Vagina (tissue), 2 donors: ENCODE data around the gene GLYATL3.

Source experiments
- POLR2A ChIP-seq, 2 donors: fragments of 450-650 bp; IDR thresholded peaks; one replicate each; pipeline ENCODE4 v1.6.1; 2017; ENCODE audit warnings: antibody characterized with exemption in 2 of 2, mild to moderate bottlenecking in 2 of 2, moderate library complexity in 2 of 2
- TF ChIP-seq, protein P1 (sequence below), 3 experiments: fragments of 450-650 bp in 2 of 3; fragments of 200-600 bp in 1 of 3; sonication (generic) in 1 of 3; IDR thresholded peaks; one replicate each; pipeline ENCODE4 v1.5.1; 2017 to 2019; ENCODE audit warnings: antibody characterized with exemption in 3 of 3, mild to moderate bottlenecking in 2 of 3, moderate library complexity in 2 of 3

DNA sequence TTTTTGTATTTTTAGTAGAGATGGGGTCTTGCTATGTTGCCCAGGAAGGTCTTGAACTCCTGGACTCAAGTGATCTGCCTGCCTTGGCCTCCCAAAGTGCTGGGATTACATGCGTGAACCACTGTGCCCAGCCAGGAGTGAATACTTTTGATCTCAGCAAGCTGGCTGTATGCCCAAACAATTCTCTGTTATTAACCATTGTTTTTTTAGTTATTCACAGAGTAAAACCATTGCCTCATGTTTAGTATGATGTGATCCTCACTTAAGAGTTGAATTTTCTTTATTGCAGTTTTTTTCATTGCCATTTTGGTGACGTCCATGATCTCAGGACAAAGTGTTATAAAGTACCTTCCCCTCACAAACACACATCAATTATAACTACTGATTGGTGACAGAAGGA is 65.5 kb downstream of the GLYATL3 start:
- TF ChIP-seq, protein P1, sequence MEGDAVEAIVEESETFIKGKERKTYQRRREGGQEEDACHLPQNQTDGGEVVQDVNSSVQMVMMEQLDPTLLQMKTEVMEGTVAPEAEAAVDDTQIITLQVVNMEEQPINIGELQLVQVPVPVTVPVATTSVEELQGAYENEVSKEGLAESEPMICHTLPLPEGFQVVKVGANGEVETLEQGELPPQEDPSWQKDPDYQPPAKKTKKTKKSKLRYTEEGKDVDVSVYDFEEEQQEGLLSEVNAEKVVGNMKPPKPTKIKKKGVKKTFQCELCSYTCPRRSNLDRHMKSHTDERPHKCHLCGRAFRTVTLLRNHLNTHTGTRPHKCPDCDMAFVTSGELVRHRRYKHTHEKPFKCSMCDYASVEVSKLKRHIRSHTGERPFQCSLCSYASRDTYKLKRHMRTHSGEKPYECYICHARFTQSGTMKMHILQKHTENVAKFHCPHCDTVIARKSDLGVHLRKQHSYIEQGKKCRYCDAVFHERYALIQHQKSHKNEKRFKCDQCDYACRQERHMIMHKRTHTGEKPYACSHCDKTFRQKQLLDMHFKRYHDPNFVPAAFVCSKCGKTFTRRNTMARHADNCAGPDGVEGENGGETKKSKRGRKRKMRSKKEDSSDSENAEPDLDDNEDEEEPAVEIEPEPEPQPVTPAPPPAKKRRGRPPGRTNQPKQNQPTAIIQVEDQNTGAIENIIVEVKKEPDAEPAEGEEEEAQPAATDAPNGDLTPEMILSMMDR (IDR thresholded peaks at IDR 0.05) = no peak
- no peak for TF ChIP-seq POLR2A (IDR thresholded peaks at IDR 0.05)
